Muscle of back (tissue), 11 donors: ENCODE measurements around the gene PTCH1. TPM values are rescaled to one million over a fixed set of nuclear protein-coding genes. Genes with fewer than 3 reads are reported as not detected.

Source experiments
- DNase-seq, 3 donors: peaks; one replicate each; pipeline versions ENCODE4 v3.0.0 to v3.0.0-alpha.2; 2013
- polyA plus RNA-seq, 10 donors: library from polyadenylated mRNA; unstranded; fragments of 120-200 nt; gene quantifications; one replicate each; pipeline ENCODE4 v1.2.1, GENCODE V29; 2013; ENCODE audit not compliant: insufficient read length in 10 of 10

Gene PTCH1
- polyA plus RNA-seq, 10 donors: 5.1 to 32.6 (median 7.7) TPM

GRCh38 chr9:95440447-95440846, 76.3 kb downstream of the PTCH1 start:
- no peak for DNase-seq

DNA sequence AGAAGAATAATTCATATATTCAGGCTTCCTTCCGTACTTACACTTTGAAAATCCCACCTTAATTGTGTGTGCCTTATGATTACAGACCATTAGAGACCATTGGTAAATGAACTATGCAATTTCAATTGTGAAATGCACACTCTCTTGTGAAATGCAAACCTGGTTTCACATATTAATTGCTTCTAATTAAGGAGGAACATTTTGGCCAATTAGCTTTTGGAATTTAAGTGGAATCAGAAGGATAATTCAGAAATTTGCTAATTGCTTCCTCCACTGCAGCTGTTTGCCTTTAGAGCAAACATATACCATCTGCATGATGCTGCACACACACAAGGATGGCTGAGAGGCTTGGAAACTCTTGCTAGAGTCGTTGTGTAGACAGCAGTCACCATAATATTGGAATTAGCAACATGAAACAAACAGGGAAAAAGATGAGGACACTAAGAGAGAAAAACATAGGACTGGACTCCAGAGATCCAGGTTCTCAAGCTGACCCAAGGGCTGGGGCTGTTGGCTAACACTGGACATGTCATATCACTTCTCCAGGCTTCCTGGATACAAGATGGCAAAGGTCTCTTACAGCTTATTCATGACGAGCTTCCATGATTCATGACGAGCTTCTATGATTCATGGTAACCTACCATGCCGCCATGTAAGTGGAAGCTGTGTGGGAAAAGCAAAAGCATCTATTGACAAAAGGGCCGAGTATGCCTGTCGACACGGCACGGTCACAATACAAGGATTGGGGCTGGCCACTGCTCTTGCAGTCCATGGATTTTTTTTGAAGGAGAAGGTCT, 78.0 kb downstream of the PTCH1 start:
- no peak for DNase-seq

DNA sequence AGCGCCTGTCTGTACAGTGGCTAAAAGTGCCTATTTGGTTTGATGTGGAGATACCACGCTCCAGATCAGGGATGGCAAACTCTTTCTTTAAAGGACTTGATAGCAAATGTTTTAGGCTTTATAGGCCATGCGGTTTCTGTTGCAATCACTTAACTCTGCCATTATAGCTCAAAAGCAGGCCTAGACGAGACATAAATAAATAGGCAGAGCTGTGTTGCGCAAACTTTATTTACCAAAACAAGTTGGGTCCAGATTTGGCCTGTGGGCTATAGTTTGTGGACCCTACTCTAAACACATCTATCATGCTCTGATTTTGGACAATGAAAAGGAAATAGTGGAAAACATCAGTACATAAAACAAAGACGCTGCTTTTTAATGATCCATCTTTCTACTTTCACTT, 79.2 kb downstream of the PTCH1 start:
- no peak for DNase-seq

- DNase-seq: no peak
These were observed 80.4 kb downstream of the PTCH1 start for GRCh38 chr9:95436416-95436815.

DNA sequence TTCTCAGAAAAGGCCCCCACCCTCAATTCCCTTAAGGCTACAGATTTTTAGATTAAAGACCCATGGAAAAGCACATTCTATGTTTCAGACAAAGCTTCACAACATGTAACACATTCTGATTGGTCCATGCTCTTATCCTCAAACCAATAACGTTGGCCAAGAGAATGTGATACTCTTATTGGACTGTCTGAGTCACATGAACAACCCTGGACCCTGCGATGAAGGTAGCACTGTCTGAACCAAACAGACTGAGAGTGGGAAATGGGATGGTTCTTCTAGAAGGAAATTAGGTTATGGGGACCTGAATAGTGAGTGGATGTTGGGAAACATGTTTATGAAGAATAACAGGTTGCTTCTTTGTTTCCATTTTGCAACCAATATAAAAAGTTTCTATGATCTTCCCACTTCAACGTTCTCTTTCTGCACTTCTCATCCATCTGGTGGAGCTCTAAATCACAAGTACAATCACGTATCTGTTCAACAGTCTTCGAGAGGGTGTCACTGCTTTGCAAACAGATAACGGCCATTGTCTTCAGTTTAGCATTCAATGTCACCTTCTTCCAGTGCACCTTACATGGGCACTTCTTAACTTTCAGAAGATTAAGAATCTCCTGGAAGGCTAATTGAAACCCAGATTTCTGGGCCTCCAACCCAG, 81.6 kb downstream of the PTCH1 start:
- no peak for DNase-seq

GRCh38 chr9:95434116-95435073, 82.4 kb downstream of the PTCH1 start:
- no peak for DNase-seq

GRCh38 chr9:95433096-95433819, 83.5 kb downstream of the PTCH1 start:
- DNase-seq: peak in 1 of 3 donors; percentile 17

DNA sequence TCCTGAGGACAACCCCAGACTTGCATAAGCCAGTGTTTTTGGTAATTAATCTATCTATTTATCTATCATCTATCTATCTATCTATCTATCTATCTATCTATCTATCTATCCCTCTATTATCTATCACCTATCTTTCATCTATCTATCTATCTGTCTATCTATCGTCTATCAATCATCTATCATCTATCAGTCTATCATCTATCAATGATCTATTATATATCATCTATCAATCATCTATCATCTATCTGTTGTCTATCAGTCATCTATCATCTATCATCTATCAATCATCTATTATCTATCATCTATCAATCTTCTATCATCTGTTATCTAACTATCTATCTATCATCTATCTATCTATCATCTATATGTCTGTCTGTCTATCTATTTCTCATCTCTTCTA, 85.5 kb downstream of the PTCH1 start:
- no peak for DNase-seq

- DNase-seq: no peak
These were observed 86.7 kb downstream of the PTCH1 start for GRCh38 chr9:95429948-95430620.

GRCh38 chr9:95429096-95429495, 87.7 kb downstream of the PTCH1 start:
- peak in 1 of 3 donors; percentile 14 for DNase-seq

- peak in 2 of 3 donors; percentile 6 to 7 for DNase-seq
These were observed 90.7 kb downstream of the PTCH1 start for GRCh38 chr9:95425910-95426551.

DNA sequence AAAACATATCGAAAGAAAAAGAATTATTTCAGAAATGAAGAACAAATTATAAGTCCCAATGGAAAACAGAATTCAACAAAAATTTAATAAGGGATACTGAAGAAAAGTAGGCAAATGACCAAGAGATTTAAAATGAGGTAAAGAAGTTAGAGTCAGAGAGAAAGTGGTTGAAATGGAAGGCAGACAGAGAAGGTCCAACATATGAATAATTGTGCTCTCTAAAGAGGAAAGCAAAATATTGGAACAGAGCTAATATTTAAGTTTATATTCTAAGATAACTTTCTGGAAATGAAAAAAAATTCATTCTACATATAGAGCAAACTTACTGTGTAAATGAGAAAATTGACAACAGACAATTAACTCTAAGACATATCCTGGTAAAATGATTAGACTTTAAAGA, 94.1 kb downstream of the PTCH1 start:
- no peak for DNase-seq

- DNase-seq: no peak
These were observed 96.3 kb downstream of the PTCH1 start for GRCh38 chr9:95420518-95420917.

DNA sequence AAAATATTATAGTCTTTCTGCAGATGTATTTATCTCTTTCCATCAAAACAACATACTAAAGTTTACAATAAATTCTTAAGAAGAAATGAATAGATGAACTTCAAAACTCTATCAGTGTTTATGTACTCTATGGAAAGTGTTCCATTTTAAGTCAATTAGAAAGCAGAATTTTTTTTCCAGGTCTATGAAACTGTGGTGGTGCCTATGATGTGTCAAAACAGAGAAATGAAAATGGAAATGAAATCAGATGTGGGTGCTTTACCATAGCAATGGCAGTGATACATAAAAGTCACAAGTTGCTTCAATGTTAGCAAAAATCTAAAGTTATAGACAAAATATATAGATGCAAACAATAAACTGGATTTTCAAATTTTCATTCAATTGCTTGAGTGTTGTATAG, 97.3 kb downstream of the PTCH1 start:
- DNase-seq: no peak

- DNase-seq: no peak
These were observed 101.6 kb downstream of the PTCH1 start for GRCh38 chr9:95415158-95415557.

DNA sequence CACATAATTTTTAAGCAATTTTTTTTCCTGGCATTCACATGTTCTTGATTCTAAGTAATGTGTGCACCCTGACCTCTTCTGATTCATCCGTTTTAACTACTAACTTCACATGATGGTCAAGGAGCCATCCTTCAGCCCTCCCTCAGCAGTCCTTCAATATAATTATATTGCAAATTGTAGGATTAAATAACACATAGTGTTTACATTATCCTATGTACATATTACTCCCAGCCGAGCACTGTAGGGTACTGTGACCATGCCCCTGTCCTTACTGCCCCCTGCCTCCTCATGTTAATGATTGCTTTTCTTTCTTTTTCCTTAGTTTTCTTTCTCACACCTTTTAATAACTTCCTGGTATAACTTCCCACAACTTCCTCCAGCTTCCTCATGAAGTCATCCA, 103.0 kb downstream of the PTCH1 start:
- no peak for DNase-seq

- no peak for DNase-seq
These were observed 105.5 kb downstream of the PTCH1 start for GRCh38 chr9:95411054-95411892.

GRCh38 chr9:95409650-95410426, 106.9 kb downstream of the PTCH1 start:
- DNase-seq: peak; percentile 9 to 62 (median 36)

DNA sequence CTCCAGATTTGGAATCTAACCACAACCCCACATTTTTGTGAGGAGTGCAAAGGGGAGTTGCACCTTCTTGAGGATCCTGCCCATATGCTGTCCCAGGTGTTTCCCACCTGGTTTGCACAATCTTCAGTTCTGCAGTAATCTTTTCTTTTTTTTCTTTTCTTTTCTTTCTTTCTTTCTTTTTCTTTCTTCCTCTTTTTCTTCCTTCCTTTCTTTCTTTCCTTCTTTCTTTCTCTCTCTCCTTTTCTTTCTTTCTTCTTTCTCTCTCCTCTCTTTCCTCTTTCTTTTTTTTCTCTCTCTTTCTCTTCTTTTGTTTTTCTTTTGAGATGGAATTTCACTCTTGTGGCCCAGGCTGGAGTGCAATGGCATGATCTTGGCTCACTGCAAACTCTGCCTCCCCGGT, 109.2 kb downstream of the PTCH1 start:
- no peak for DNase-seq
